ENCODE measurements around the gene TEKT2. TPM values are rescaled to one million over a fixed set of nuclear protein-coding genes. Genes with fewer than 3 reads are reported as not detected.

The TEKT2 gene
- polyA plus RNA-seq, 10 donors: 0.28 to 0.65 (median 0.46) TPM

GRCh38 chr1:36087233-36088123, 3.6 kb downstream of the TEKT2 start:
- DNase-seq: no peak

DNA sequence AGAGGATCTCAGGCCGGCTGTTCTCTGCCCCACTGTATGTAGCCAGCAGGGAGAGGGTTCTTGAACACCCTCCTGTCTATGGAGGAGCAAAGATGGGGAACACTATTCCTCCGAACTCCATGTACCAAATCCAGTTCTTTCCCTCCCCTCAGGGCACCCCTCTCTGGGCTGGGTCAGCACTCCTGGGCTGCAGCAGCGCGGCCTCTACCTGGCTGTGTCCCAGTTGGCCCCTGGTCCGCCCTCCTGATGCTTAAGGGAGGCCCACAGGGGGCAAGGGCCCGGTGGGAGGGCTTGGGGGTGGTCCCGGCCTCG, 4.3 kb downstream of the TEKT2 start:
- no peak for DNase-seq

GRCh38 chr1:36088577-36089392, 4.9 kb downstream of the TEKT2 start, which contains the start of gene ADPRS:
TSS of gene ADPRS (plus strand) at chr1:36088892. CDS start at chr1:36088905, 13 bp downstream.
- DNase-seq: peak; percentile 88 to 97 (median 95)

DNA sequence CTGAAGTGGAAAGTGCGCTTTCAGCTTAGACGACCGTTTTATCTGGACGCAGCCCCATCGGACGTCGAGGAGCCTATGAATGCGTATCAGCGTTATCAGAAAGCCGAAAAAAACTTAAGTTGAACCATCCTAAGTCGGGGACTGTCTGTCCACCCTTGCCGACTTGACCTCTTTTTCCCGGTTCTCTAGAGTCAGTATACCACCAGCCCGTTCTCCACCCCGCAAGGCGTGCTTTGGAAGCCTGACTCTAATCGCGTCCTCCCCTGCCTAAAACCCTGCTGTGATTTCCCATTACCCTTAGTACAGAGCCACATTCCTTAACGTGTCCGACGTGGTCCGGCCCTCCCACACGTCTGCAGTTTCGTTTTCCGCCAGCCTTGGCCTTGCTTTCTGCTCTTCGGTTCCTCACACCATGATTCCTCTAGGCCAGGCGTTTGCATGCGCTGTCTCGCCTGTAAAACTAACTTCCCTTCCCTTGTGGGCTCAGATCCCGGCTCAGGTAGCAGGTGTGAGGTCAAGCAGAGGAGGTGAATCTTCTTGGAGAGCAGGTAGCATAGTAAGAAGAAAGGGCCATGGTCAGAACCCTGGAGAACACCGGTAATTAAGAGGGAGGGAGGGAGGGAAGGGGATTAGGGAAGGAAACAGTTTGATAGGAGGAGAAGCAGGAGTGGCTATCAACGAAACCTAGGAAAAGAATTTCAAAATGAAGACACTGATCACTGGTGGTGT, 5.7 kb downstream of the TEKT2 start:
- no peak for DNase-seq

DNA sequence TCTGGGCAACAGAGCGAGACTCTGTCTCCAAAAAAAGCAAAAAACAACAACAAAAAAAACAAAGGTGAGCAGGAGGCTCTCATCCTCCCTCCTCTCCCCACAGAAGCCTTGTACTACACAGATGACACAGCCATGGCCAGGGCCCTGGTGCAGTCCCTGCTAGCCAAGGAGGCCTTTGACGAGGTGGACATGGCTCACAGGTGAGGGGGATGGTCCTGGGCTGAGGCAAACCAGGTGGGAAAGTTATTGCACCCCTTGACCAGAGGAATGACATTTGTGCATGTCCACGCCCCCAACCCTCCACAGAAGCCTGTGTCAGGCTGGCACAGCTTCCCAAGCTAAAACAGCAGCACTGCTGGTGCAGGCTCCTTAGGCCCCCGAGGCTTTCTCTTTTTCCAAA, 7.2 kb downstream of the TEKT2 start:
- DNase-seq: no peak

DNA sequence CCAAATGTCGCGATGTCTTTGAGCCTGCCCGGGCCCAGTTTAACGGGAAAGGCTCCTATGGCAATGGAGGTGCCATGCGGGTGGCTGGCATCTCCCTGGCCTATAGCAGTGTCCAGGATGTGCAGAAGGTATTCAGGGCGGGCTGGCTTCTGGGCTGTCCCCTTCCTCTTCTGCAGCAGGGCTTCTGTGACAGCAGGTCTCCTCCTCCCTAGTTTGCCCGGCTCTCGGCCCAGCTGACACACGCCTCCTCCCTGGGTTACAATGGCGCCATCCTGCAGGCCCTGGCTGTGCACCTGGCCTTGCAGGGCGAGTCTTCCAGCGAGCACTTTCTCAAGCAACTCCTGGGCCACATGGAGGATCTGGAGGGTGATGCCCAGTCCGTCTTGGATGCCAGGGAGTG, 7.8 kb downstream of the TEKT2 start:
- no peak for DNase-seq

GRCh38 chr1:36092166-36092797, 8.4 kb downstream of the TEKT2 start:
- no peak for DNase-seq

GRCh38 chr1:36092798-36093185, 8.9 kb downstream of the TEKT2 start:
- no peak for DNase-seq

DNA sequence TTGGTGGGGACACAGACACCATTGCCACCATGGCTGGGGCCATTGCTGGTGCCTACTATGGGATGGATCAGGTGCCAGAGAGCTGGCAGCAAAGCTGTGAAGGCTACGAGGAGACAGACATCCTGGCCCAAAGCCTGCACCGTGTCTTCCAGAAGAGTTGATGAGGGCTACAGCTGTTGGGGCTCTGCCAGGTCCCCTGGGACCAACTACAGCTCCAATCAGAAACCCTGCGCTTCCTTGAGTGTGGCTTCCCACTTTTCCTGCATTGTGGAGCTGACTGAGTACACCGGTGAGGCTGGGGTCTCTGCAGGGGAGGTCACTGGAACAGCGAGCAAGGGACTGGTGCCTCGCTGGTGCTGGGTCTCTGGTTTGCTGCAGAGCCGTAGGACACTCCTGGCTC, 9.3 kb downstream of the TEKT2 start:
- no peak for DNase-seq

DNA sequence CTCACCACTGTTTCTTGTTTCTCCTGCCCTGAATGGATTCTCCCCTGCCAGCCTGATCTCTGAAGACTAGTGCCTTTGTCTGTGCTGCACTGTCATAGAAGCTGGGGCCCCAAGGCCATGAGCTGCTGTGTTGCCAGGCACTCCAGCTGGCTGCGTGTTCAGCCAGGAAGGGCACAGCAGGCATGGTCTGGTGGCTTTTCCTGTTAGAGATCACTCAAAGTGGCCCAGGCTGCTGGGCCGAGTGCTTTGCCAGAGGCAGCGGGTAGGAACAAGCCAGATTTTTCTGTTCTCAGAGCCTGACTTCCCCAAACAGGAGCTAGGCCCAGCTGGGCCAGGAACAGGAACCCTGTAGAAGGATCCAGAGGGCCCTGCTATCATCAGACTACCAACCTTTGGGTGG, 10.0 kb downstream of the TEKT2 start:
- DNase-seq: no peak

DNA sequence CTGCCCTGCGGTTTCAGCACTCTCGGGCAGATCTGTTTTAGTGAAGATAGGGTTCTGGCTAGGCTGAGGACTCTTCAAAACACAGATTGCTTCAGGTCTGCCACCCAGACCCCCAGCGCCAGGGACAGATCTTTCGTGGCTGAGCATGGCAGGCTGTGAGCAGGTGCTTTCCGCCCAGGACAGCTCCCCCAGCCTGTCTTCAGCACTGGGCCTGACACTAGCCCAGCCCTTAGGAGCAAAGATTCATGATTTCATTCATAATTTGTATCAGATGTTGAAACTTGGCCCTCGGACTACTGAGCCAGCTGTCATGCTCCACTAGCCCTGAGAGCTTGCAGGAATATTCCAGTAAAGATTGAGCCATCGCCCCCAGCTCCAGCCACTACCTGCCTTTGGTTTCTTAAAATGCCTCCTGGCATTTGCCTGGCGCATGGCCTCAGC, 10.7 kb downstream of the TEKT2 start:
- DNase-seq: no peak

- no peak for DNase-seq
Measured at GRCh38 chr1:36095760-36096405, 12.0 kb downstream of the TEKT2 start.

GRCh38 chr1:36096500-36097432, 12.9 kb downstream of the TEKT2 start:
- peak in 1 of 3 donors; percentile 17 for DNase-seq

DNA sequence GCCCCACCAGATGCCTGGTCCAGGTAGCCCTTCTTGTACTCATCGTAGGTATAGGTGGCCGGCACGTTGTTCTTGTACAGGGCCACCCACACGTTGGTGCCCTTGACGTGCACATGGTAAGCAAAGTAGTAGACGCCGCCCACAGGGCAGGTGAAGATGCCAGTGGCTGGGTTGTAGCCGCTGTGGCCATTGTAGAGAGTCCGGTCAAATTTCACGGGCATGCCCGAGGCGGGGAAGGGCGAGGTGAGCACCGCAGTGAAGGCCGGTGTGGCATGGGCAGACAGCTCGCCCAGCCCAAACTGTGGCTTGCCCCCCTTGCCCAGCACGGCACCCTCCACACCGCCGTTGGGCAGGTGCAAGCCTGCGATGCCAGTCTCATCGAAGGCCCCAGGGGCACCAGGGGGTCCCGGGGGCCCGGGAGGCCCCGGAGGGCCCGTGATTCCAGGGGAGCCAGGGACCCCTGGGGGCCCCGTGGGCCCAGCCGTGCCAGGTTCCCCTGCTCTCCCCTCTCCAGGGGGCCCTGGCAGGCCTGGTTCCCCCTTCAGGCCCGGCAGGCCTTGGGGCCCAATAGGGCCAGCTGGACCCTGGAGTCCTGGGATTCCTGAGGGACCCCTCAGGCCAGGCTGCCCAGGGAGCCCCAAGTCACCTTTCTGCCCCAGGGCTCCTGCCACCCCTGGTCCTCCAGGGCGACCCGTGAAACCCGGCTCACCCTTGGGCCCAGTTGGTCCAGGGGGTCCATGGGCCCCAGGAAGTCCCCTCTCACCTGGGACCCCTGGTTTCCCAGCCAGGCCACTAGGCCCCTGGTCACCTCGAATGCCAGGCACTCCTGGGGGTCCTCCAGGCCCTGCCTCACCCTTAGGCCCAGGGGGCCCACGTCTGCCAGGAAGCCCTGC, 14.0 kb downstream of the TEKT2 start:
- peak in 1 of 3 donors; percentile 9 for DNase-seq

DNA sequence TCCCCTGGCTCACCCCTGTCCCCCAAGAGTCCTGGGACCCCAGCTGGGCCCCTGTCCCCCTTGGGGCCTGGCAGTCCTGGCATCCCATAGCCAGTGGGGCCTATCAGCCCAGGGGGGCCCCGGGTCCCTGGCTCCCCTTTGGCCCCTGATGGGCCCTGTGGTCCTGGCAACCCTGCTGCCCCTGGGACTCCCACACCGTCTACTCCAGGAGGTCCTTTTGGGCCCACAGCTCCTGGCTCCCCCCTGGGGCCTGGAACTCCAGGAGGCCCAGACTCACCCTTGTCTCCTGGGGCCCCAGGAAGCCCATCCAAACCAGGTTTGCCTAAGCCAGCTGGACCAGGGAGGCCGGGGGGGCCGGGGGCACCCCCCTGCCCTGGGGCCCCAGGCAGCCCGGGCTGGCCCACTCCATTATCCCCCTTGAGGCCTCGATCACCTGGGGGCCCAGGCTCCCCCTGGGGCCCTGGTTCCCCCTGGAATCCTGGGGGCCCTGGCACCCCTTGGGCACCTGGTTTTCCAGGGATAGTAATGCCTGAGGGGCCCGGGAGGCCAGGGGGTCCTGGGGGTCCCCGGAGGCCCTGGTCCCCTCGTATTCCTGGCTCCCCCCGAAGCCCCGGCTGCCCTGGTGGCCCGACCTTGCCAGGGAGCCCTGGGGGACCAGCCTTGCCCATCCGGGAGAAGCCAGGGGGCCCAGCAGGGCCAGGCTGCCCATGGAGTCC, 14.9 kb downstream of the TEKT2 start:
- DNase-seq: peak in 1 of 3 donors; percentile 2

GRCh38 chr1:36099681-36100341, 15.9 kb downstream of the TEKT2 start:
- peak; percentile 62 to 87 (median 80) for DNase-seq

DNA sequence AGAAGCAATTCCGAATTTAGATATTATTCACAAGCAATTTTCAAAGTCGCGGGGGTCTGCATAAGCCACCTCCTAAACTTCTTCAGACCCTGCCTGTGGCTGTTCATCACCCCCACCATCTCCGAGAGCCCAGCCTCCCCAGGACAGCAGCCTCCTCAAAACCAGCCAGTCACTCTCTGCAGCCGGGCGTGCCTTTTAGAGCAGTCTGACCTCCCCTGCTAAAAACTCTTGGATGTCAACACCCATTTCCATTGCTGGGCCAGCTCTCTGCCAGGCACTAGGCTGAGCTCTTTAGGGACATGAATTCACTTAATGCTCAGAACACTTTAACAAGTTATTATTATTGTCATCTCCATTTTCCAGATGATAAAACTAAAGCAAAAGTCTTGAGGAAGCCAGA, 16.5 kb downstream of the TEKT2 start:
- DNase-seq: peak in 1 of 3 donors; percentile 3

DNA sequence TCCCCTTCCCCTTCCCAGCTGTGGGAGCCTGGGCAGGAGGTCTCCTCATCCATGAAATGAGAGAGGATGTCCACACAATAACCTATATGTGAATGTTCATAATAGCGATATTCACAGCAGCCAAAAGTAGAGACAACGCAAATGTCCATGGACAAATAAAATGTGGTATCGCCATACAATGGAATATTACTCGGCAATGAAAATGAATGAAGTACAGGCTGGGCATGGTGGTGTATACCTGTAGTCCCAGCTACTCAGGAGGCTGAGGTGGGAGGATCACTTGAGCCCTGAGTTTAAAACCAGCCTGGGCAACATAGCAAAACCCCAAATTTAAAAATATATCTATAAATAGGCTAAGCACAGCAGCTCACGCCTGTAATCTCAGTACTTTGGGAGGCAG, 17.7 kb downstream of the TEKT2 start:
- no peak for DNase-seq

All from muscle of back (tissue), 11 donors.